ENCODE results near the gene ITGB2.

DNA sequence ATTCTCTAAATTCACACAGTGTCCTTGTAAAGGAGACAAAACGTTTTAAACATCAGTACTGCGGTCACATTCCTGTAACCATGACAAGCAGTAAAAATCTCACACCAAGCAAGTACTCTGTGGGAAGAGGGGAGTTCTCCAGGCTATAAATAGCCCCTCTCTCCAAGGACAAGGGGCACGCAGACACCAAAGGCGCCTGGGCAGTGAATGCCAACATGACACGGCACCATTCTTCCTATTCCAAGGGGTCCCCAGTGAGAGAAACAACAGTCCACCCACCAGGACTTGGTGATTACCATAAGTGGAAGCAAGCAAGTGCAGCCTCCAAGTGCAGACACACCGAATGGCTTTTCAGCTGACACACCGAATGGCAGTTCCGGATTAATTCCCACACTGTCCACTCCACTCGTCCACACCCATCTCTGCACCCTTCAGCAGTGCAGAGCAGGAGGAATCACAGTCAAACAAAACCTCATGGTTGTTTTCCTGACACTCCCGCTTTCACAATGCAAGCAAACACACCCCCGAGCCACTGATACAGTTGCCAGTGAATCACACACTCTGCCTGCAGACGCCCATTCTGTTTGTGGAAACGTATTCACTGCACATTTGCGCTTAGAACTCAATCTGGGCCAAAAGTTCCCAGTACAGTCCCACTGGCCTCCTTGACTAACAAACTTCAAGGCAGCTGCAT, 49.0 kb downstream of the ITGB2 start:
- TF ChIP-seq, protein P1, sequence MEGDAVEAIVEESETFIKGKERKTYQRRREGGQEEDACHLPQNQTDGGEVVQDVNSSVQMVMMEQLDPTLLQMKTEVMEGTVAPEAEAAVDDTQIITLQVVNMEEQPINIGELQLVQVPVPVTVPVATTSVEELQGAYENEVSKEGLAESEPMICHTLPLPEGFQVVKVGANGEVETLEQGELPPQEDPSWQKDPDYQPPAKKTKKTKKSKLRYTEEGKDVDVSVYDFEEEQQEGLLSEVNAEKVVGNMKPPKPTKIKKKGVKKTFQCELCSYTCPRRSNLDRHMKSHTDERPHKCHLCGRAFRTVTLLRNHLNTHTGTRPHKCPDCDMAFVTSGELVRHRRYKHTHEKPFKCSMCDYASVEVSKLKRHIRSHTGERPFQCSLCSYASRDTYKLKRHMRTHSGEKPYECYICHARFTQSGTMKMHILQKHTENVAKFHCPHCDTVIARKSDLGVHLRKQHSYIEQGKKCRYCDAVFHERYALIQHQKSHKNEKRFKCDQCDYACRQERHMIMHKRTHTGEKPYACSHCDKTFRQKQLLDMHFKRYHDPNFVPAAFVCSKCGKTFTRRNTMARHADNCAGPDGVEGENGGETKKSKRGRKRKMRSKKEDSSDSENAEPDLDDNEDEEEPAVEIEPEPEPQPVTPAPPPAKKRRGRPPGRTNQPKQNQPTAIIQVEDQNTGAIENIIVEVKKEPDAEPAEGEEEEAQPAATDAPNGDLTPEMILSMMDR (IDR thresholded peaks at IDR 0.05; ENCODE audit: low read depth, low read length, poor library complexity, severe bottlenecking), result no peak
- TF ChIP-seq EZH2phosphoT487 (IDR thresholded peaks at IDR 0.05; ENCODE audit: borderline replicate concordance, low read length), result no peak

Data from DOHH2 (cell line).